Right atrium auricular region (tissue), 2 donors: ENCODE measurements around the gene NT5C3A. TPM values are rescaled to one million over a fixed set of nuclear protein-coding genes. Genes with fewer than 3 reads are reported as not detected.

Experiments used
- DNase-seq: peaks from one replicate; pipeline ENCODE4 v3.0.0-alpha.2; 2019; ENCODE audit warnings: low spot score
- H3K27ac ChIP-seq, 2 donors: fragments of 200-600 bp; sonication (generic); 1 replicate in 1 of 2; 2 replicates in 1 of 2; pipeline ENCODE4 v1.5.1; 2016 to 2019
- H3K27me3 ChIP-seq, 2 donors: fragments of 200-600 bp; sonication (generic); one replicate each; pipeline versions ENCODE4 v1.5.1 to v1.6.0; 2017 to 2019
- H3K36me3 ChIP-seq: fragments of 200-600 bp; sonication (generic); one replicate; pipeline ENCODE4 v1.5.1; 2016
- H3K4me1 ChIP-seq, 2 donors: fragments of 200-600 bp; sonication (generic); one replicate each; pipeline versions ENCODE4 v1.5.1 to v1.6.0; 2017 to 2019
- H3K4me3 ChIP-seq, 2 donors: fragments of 200-600 bp; sonication (generic); 1 replicate in 1 of 2; 2 replicates in 1 of 2; pipeline ENCODE4 v1.5.1; 2017 to 2019; ENCODE audit warnings: mild to moderate bottlenecking in 1 of 2, moderate library complexity in 1 of 2
- H3K9me3 ChIP-seq, 2 donors: fragments of 200-600 bp; sonication (generic); one replicate each; pipeline ENCODE4 v1.5.1; 2019
- CTCF ChIP-seq, 2 donors: fragments of 200-600 bp; sonication (generic); IDR thresholded peaks; one replicate each; pipeline ENCODE4 v1.5.1; 2019; ENCODE audit warnings: antibody characterized with exemption in 2 of 2
- total RNA-seq, 2 donors: library from RNA; depleted of rRNA; stranded (reverse); fragments of >200 nt; gene quantifications; one replicate each; pipeline ENCODE4 v1.1.0, GENCODE V29; 2016

Gene NT5C3A
- 10 to 100 TPM; 15.4 to 15.6 TPM for total RNA-seq

- Histone ChIP-seq H3K27me3 (no peaks in the 10 kb centered on the region), H3K27ac (peak within 1 kb of the TSS; percentile 92 to 94), H3K4me3 (peak within 1 kb of the TSS; percentile 63 to 95), H3K9me3 (peaks cover 0 to 8% of the 10 kb centered on the region in 2 donors), H3K36me3 (no peaks in the 10 kb centered on the region), H3K4me1 (peaks cover 0 to 27% of the 10 kb centered on the region in 2 donors)
- no peak for TF ChIP-seq CTCF (IDR thresholded peaks at IDR 0.05)
- no peak for DNase-seq
These were observed at the start of gene NT5C3A for GRCh38 chr7:33062023-33062781. NT5C3A (minus strand) TSS chr7:33062776; CDS start chr7:33062705, 71 bp downstream.

- DNase-seq = no peak
- Histone ChIP-seq H3K4me3 (no peak overlapping the region), H3K9me3 (no peaks in the 10 kb centered on the region), H3K36me3 (no peaks in the 10 kb centered on the region), H3K27me3 (no peaks in the 10 kb centered on the region), H3K4me1 (peaks cover 0 to 24% of the 10 kb centered on the region in 2 donors), H3K27ac (no peak overlapping the region)
- no peak for TF ChIP-seq CTCF (IDR thresholded peaks at IDR 0.05)
These were observed 49.0 kb upstream of the NT5C3A start for GRCh38 chr7:33111614-33112013.

DNA sequence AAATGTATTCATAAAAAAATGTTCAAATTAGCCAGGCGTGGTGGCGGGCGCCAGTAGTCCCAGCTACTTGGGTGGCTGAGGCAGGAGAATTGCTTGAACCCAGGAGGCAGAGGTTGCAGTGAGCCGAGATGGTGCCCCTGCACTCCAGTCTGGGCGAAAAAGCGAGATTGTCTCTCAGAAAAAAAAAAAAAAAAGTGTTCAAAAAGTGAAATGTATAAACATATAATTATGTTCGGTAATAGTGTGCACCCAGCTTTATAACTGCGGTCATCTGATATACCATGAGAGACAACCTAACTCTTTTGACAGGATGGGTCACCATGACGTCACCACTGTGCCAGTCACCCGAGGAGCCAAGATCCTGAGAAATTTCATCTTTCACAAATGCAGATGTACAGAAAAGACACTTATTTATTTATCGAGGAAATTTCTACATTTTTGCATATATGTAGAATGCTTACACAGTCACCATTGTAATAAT is 47.2 kb upstream of the NT5C3A start:
- Histone ChIP-seq H3K4me1 (peaks cover 0 to 37% of the 10 kb centered on the region in 2 donors), H3K27ac (peak overlapping the region; percentile 19 to 41), H3K9me3 (no peaks in the 10 kb centered on the region), H3K36me3 (no peaks in the 10 kb centered on the region), H3K27me3 (no peaks in the 10 kb centered on the region), H3K4me3 (peak overlapping the region; percentile 94 to 96)
- DNase-seq = no peak
- TF ChIP-seq CTCF (IDR thresholded peaks at IDR 0.05) = no peak

DNA sequence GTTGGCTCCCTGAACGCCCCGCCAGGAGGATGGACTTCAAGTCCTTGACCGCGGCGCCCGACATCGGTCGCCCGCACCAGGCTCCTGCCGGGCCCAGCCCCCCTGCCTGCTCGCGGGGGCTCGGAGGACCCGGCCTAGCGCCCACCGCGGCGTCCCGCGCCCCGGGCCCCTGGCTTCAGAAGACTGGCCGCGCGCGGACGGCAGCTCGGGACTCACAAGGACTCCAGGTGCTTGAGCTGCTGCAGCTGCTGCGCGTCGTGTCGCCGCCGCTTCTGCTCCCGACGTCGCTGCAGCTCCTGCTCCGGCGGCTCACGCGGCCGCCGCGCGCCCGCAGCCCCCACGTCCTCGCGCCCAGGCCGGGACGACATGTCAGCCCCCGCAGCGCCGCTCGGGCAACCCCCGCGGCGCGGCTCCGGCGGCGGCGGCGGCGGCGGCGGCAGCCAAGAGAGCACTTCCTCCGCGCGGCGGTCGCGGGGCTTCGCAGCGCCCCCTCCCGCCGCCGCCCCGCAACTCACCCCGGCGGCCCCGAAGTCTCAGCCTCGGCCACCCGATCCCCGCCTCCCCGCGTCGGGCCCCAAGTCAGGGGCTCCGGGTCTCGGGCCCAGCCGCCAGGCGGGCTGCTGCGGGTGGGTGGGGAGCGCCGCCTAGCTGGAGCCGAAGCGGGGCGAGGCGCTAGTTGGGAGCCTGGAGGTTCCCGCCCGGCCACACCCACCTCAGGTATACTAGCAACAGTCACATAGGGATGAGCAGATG is 46.6 kb upstream of the NT5C3A start, which contains the start of gene RP9:
RP9 (minus strand) TSS at position 400 of the 753 bp plus-strand sequence; CDS start at position 368, 32 bp downstream.
- peaks cover 0 to 37% of the 10 kb centered on the region in 2 donors for H3K4me1 ChIP-seq
- no peaks in the 10 kb centered on the region for H3K9me3 ChIP-seq
- H3K27me3 ChIP-seq = no peaks in the 10 kb centered on the region
- H3K36me3 ChIP-seq = no peaks in the 10 kb centered on the region
- TF ChIP-seq CTCF (IDR thresholded peaks at IDR 0.05) = peak; percentile 70
- no peak for DNase-seq
- peak within 1 kb of the TSS; percentile 94 to 96 for H3K4me3 ChIP-seq
- H3K27ac ChIP-seq = peak within 1 kb of the TSS; percentile 82 to 85

- Histone ChIP-seq H3K36me3 (no peaks in the 10 kb centered on the region), H3K4me1 (peaks cover 0 to 37% of the 10 kb centered on the region in 2 donors), H3K9me3 (no peaks in the 10 kb centered on the region), H3K27ac (peak overlapping the region; percentile 82 to 85), H3K4me3 (peak overlapping the region; percentile 94 to 96), H3K27me3 (no peaks in the 10 kb centered on the region)
- no peak for DNase-seq
- TF ChIP-seq CTCF (IDR thresholded peaks at IDR 0.05) = no peak
These were observed 46.0 kb upstream of the NT5C3A start for GRCh38 chr7:33108554-33109004.
